Measurements from ENCODE around the gene EVI5.

GRCh38 chr1:92516574-92516973, 268.3 kb downstream of the EVI5 start:
- no peak for TF ChIP-seq CTCF (IDR thresholded peaks at IDR 0.05)
- no peak for TF ChIP-seq POLR2A (IDR thresholded peaks at IDR 0.05)

Data from Peyer's patch (tissue), 4 donors.